GM12801 (cell line): ENCODE data around the gene STX18.

Experiments
- TF ChIP-seq, protein P1 (sequence below): IDR thresholded peaks from one replicate; pipeline ENCODE4 v1.5.1; 2011; ENCODE audit warnings: control low read depth; ENCODE audit not compliant: insufficient read length; ENCODE audit errors: extremely low read depth

The STX18 gene

DNA sequence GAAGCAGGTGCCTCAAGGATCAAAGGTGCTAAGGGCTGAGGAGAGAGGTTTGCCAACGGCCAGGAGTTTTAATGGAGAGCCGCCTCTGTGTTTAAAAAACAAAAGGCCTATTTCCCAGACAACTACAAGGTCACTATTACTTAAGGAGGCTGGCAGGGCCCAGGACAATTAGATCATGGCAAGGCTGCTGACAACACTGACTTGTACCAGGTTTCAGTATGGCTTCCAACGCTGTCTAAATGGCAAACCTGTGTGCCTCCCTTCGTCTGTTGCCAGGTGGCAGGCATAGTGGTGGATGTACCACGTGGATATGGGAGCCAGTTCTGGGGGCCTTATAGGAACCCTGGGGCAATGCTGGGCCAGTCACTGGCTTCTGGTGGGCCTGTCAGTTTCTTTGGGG, 114.0 kb downstream of the STX18 start:
- TF ChIP-seq, protein P1, sequence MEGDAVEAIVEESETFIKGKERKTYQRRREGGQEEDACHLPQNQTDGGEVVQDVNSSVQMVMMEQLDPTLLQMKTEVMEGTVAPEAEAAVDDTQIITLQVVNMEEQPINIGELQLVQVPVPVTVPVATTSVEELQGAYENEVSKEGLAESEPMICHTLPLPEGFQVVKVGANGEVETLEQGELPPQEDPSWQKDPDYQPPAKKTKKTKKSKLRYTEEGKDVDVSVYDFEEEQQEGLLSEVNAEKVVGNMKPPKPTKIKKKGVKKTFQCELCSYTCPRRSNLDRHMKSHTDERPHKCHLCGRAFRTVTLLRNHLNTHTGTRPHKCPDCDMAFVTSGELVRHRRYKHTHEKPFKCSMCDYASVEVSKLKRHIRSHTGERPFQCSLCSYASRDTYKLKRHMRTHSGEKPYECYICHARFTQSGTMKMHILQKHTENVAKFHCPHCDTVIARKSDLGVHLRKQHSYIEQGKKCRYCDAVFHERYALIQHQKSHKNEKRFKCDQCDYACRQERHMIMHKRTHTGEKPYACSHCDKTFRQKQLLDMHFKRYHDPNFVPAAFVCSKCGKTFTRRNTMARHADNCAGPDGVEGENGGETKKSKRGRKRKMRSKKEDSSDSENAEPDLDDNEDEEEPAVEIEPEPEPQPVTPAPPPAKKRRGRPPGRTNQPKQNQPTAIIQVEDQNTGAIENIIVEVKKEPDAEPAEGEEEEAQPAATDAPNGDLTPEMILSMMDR = no peak

DNA sequence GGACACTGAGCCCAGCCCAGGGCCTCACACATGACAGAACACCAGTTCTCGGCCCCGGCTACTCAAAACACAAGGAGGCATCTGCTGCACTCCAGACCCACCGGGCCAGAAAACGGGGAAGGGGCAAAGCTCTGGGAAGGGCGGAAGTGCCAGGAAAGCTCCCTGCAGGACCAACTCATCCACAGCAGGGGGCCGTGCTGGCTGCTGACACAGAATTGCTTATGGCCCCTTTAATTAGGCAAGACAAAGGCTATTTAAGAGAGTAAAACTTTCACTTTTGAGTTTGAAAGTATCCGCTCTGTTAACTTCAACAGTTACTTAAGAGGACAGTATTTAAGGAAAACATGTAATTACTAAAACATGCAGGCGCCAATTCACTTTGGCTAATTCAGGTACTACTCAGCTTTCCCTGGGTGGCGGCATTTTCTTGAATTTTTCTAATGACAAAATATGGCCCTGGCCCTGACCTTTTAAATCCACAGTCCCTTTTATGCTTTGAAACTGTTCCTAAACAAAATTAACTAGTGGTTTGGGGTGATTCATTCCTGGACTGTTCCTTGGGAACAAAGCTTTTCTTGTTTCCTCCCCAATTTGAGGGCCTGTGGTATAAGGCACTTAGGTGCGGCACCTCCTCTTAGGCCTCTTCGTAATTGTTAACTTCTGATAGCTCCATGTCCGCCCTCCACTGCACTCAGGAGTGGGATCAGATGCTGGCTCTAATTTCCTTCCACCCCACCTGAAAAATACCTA, 114.6 kb downstream of the STX18 start:
- TF ChIP-seq, protein P1 = no peak

DNA sequence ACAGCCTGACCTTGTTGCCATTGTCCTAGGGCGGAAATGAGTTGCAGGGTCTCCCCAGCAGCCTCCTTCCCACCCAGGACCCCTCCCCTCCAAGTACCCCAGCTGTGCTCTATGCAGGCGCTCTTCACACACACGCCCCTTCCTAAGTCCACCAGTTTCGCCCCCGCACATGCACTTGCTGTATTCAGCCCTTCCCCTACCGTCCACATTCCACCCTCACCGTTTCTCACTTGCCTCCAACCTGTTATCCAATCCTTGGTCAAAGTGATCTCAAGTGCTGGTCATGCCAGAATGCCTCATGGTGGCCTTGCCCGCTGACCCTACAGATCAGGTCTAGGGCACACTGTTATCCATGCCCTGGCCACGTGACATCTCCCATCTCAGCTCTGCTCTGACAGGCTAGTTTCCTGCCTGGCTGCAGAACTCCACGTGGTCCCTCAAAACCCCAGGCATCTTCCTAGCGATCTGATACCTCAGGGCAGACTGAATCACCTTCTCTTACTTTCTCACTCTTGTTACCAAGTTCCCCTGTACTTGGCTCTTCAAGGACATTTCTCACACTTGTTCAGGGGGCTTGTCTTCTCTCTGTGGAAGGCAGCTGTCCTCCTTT, 115.2 kb downstream of the STX18 start:
- TF ChIP-seq, protein P1 = no peak

DNA sequence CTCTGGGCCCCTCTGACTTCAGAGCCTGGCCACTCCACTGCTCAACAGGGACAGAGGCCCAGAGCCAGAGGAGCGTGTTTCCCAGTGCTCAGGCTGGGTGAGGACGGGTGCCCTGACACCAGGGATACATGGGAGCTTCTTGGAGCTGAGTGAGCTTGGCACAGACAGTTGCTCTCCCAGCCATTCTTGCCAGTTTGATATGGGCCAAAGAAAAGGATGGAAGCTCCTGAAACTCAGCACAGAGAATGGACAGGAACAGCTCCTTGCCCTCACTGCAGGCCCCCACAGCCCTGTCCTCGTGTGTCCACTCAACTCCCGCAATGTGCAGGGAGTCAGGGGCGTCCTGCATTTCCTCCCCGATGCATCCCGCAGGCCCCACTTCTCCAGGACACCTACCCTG, 116.2 kb downstream of the STX18 start:
- TF ChIP-seq, protein P1 = no peak

DNA sequence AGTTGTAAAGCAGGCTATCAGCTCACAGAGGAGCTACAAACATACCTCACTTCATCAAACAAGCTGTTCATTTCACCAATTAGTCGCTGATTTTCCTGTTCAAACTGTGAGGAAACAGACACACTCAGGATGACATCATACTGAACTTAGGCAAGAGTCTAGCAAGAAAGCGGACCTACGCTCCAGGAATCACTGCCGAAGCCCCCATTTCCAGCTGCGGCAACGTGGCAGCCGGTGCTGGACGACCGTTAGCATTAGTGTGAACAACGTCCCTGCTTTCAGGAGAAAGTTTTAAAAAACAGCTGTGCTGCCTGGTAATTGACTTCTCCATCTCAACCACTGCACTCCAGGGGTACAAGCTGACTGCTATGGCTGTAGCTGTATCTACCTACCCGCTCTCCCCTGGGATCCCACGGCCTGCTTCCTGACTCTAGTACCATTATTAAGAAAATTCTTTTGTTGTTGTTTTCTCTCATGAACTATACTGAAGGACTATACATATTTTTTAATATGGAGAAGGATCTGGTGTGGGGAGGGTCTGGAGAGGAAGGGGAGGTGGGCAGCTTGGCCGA, 116.6 kb downstream of the STX18 start:
- TF ChIP-seq, protein P1 = no peak

DNA sequence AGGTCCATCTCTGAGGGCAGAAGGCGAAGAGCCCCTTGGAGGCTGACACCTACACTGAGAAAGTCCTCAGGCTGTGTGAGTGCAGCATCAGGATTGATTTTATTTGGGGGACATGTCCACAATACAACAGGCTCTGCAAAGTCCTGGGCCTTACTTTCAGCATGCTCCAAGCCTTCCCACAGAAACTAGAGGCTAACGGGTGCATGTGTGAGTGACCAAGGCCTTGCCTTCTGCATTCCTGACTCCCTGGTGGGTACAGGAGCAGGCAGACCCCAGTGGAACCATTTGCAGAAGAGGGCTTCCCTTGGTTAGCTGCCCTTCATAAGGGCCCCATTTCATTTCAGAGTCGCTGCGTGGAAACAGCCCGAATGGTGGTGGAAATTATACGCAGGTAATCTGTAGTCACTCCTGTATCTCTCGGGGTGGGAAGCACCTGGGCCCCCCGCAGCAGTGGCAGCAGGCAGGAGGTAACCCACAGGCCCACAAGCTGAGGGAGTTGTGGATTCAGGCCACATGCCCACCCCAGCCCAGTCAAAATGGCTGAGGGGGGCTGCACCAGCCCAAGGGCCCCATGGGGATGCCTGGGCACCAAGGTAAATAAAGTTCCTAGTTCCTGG, 117.2 kb downstream of the STX18 start:
- TF ChIP-seq, protein P1 = no peak
